Measurements from ENCODE around the gene PHTF1. TPM values are rescaled to one million over a fixed set of nuclear protein-coding genes. Genes with fewer than 3 reads are reported as not detected.

PHTF1 gene
- total and polyA plus RNA-seq, 12 donors: 4.9 to 14.8 (median 9.6) TPM

- TF ChIP-seq CTCF (IDR thresholded peaks at IDR 0.05): no peak
- peaks cover 0 to 34% (median 7%) of the 10 kb centered on the region in 9 donors for H3K36me3 ChIP-seq
- peaks cover 0 to 8% (median 4%) of the 10 kb centered on the region in 9 donors for H3K4me1 ChIP-seq
- DNase-seq (no peak), ATAC-seq (no peak)
- H3K27ac ChIP-seq: no peak overlapping the region
- H3K4me3 ChIP-seq: no peak overlapping the region
- WGBS, 2 donors: 94 to 98% methylated on average over 4 of the region's 4 CpGs
- H3K27me3 ChIP-seq: no peaks in the 10 kb centered on the region
- H3K9me3 ChIP-seq: no peaks in the 10 kb centered on the region
- intact Hi-C loops (cut with DNase I): loop anchor here in 5 of 10 donors (10.0 kb wide), 4 partner anchors 278 to 958 kb away; partner anchors contain the start of genes MAGI3 (in 3 of the 5) and PPM1J (in 1 of the 5)
Observed at GRCh38 chr1:113672491-113672890, 86.8 kb downstream of the PHTF1 start.

DNA sequence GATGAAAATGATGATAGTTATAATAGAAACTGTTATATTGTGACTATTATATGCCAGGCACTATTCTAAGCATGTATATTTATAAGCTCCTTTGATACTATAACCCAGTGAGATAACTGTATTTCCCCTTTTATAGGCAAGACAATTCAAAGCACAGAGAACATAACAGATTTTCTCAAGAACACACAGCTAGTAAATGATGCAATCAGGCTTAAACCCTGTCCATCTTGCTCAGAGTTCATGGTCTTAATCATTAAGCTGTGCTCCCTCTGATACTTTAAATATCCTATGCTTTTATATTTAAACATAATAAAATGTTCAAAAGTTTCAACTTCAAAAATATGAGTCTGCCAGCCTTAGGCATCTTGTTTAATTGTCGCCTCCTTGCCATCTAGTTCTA is 88.6 kb downstream of the PHTF1 start:
- no peak for TF ChIP-seq CTCF (IDR thresholded peaks at IDR 0.05)
- whole genome bisulfite sequencing, 2 donors: 97% methylated on average over 1 of the region's 1 CpG
- peaks cover 0 to 43% (median 8%) of the 10 kb centered on the region in 9 donors for H3K36me3 ChIP-seq
- no peaks in the 10 kb centered on the region for H3K4me1 ChIP-seq
- H3K27me3 ChIP-seq: no peaks in the 10 kb centered on the region
- H3K9me3 ChIP-seq: no peaks in the 10 kb centered on the region
- ATAC-seq: no peak
- no peak overlapping the region for H3K4me3 ChIP-seq
- H3K27ac ChIP-seq: no peak overlapping the region
- DNase-seq: no peak
- intact Hi-C loops (cut with DNase I): loop anchor here in 5 of 10 donors (10.0 kb wide), 4 partner anchors 276 to 956 kb away; partner anchors contain the start of genes MAGI3 (in 3 of the 5) and PPM1J (in 1 of the 5)

- no peak for ATAC-seq
- WGBS, 2 donors: 93 to 96% methylated on average over 1 of the region's 1 CpG
Observed at GRCh38 chr1:113669988-113670387, 89.3 kb downstream of the PHTF1 start.

DNA sequence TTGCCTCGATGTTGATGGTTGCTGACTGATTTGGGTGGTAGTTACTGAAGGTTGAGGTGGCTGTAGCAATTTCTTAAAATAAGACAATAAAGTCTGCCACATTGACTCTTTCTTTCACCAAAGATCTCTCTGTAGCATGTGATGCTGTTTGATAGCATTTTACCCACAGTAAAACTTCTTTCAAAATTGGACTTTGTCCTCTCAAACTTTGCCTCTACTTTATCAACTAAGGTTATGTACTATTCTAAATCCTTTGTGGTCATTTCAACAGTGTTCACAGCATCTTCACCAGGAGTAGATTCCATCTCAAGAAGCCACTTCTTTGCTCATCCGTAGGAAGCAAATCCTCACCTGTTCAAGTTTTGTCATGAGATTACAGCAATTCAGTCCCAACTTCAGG is 93.2 kb downstream of the PHTF1 start:
- ATAC-seq (no peak), DNase-seq (no peak)
- Histone ChIP-seq H3K4me1 (peaks cover 0 to 4% (median 0%) of the 10 kb centered on the region in 9 donors), H3K36me3 (peaks cover 0 to 20% (median 0%) of the 10 kb centered on the region in 9 donors), H3K9me3 (no peaks in the 10 kb centered on the region), H3K4me3 (no peak overlapping the region), H3K27ac (no peak overlapping the region), H3K27me3 (no peaks in the 10 kb centered on the region)
- TF ChIP-seq CTCF (IDR thresholded peaks at IDR 0.05): no peak
- intact Hi-C loops (cut with DNase I): no loop called here
- WGBS, 2 donors: 97 to 100% methylated on average over 2 of the region's 2 CpGs

More at GRCh38 chr1:113669988-113670387, 89.3 kb downstream of the PHTF1 start:
- intact Hi-C loops (cut with DNase I): loop anchor here in 5 of 10 donors (10.0 kb wide), 4 partner anchors 275 to 955 kb away; partner anchors contain the start of genes MAGI3 (in 3 of the 5) and PPM1J (in 1 of the 5)
- Histone ChIP-seq H3K4me1 (no peaks in the 10 kb centered on the region), H3K27ac (no peak overlapping the region), H3K27me3 (no peaks in the 10 kb centered on the region), H3K4me3 (no peak overlapping the region), H3K36me3 (peaks cover 0 to 43% (median 8%) of the 10 kb centered on the region in 9 donors), H3K9me3 (no peaks in the 10 kb centered on the region)
- no peak for DNase-seq
- TF ChIP-seq CTCF (IDR thresholded peaks at IDR 0.05): no peak
